ENCODE measurements around the gene ALOXE3. TPM values are rescaled to one million over a fixed set of nuclear protein-coding genes. Genes with fewer than 3 reads are reported as not detected.

Gene ALOXE3
- total RNA-seq, 1 donor from 2014 or later = not detected

DNA sequence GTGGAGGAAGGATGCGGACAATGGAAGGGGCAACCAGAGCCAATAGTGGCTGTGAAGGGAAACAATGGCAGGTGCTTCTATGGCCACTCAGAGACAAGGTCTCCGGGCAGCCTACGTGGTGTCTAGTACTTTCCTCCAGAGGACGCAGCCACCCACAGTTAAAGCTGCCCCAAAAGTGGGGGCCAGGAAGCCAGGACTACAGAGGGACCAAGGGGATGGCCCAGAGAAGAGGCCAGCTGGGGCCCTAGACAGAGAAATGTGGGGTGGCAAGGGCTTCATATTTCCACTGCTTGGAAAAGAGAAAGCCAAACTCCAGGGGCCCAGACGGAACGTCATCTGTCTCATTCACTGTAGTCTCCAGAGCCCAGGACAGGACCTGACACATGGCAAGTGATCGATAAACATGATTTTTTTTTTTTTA is 34.7 kb upstream of the ALOXE3 start:
- Histone ChIP-seq H3F3A (ENCODE audit: low read depth) (peaks cover 56% of the 10 kb centered on the region), H3K27me3 (no peaks in the 10 kb centered on the region), H3K4me2 (peak overlapping the region; percentile 92), H3K9me3 (ENCODE audit: low read depth) (no peaks in the 10 kb centered on the region), H3K79me2 (ENCODE audit: low read depth) (no peaks in the 10 kb centered on the region), H4K20me1 (ENCODE audit: low read depth) (peaks cover 18% of the 10 kb centered on the region), H3K9ac (no peak overlapping the region), H3K4me1 (peaks cover 18% of the 10 kb centered on the region), H3K27ac (no peak overlapping the region), H3K4me3 (no peak overlapping the region), H3K36me3 (no peaks in the 10 kb centered on the region), H2AFZ (replicated peaks) (no peak overlapping the region)
- Mint-ChIP-seq H3K4me3 (no peak overlapping the region), H3K27ac (peak overlapping the region; percentile 96), H3K9me3 (no peaks in the 10 kb centered on the region), H3K4me1 (peaks cover 21% of the 10 kb centered on the region), H3K36me3 (no peaks in the 10 kb centered on the region), H3K27me3 (ENCODE audit: insufficient read depth, low read depth) (peaks cover 13% of the 10 kb centered on the region)
- no peak for TF ChIP-seq EZH2phosphoT487 (IDR thresholded peaks at IDR 0.05)
- no peak for TF ChIP-seq EZH2 (IDR thresholded peaks at IDR 0.05)
- TF ChIP-seq, protein P1, sequence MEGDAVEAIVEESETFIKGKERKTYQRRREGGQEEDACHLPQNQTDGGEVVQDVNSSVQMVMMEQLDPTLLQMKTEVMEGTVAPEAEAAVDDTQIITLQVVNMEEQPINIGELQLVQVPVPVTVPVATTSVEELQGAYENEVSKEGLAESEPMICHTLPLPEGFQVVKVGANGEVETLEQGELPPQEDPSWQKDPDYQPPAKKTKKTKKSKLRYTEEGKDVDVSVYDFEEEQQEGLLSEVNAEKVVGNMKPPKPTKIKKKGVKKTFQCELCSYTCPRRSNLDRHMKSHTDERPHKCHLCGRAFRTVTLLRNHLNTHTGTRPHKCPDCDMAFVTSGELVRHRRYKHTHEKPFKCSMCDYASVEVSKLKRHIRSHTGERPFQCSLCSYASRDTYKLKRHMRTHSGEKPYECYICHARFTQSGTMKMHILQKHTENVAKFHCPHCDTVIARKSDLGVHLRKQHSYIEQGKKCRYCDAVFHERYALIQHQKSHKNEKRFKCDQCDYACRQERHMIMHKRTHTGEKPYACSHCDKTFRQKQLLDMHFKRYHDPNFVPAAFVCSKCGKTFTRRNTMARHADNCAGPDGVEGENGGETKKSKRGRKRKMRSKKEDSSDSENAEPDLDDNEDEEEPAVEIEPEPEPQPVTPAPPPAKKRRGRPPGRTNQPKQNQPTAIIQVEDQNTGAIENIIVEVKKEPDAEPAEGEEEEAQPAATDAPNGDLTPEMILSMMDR (IDR thresholded peaks at IDR 0.05) = no peak
- no peak for DNase-seq (ENCODE audit: low spot score)

- Histone ChIP-seq H3K36me3 (no peaks in the 10 kb centered on the region), H3K4me2 (peak within 1 kb of the TSS; percentile 92), H3K9ac (peak within 1 kb of the TSS; percentile 18), H3K27me3 (no peaks in the 10 kb centered on the region), H3K27ac (no peak within 1 kb of the TSS), H3K4me3 (peak within 1 kb of the TSS; percentile 69), H3K79me2 (ENCODE audit: low read depth) (no peaks in the 10 kb centered on the region), H4K20me1 (ENCODE audit: low read depth) (peaks cover 18% of the 10 kb centered on the region), H3F3A (ENCODE audit: low read depth) (peaks cover 48% of the 10 kb centered on the region), H3K4me1 (peaks cover 18% of the 10 kb centered on the region), H3K9me3 (ENCODE audit: low read depth) (no peaks in the 10 kb centered on the region), H2AFZ (replicated peaks) (no peak within 1 kb of the TSS)
- Mint-ChIP-seq H3K4me3 (no peak within 1 kb of the TSS), H3K9me3 (no peaks in the 10 kb centered on the region), H3K36me3 (no peaks in the 10 kb centered on the region), H3K4me1 (peaks cover 21% of the 10 kb centered on the region), H3K27ac (peak within 1 kb of the TSS; percentile 96), H3K27me3 (ENCODE audit: insufficient read depth, low read depth) (peaks cover 13% of the 10 kb centered on the region)
- DNase-seq (ENCODE audit: low spot score) = peak; percentile 96
- TF ChIP-seq EZH2phosphoT487 (IDR thresholded peaks at IDR 0.05) (no peak), EZH2 (IDR thresholded peaks at IDR 0.05) (no peak)
- TF ChIP-seq, protein P1 (IDR thresholded peaks at IDR 0.05) = no peak
Observed at GRCh38 chr17:8152112-8152775, 33.9 kb upstream of the ALOXE3 start, which contains the start of gene PER1. Gene PER1 (minus strand): TSS chr17:8152404. CDS start chr17:8150706, 1,698 bp downstream.

DNA sequence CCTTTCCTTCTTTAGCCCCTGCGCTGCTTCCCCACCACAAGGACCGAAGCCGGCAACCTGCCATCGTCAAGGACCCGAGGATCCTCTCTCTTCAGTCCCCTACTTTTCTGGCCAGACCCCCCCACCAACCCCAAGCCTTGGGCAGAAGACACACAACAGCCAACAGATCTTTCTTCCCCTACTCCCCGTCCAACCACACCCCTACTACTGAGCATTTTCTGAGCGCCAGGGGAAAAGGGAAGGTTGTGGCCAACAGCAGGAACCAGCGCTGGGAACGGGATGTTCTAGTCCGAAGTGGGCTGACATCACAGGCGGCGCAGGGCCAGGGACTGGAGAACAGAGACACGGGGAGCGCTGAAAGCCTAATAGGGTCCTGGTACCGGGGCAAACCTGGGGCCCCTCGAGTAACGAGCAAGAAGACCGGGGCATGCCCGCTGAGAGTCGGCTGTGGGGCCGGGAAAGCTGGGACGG is 33.4 kb upstream of the ALOXE3 start:
- TF ChIP-seq, protein P1 (IDR thresholded peaks at IDR 0.05) = no peak
- TF ChIP-seq EZH2 (IDR thresholded peaks at IDR 0.05) (no peak), EZH2phosphoT487 (IDR thresholded peaks at IDR 0.05) (no peak)
- H3K36me3 Mint-ChIP-seq = peaks cover 3% of the 10 kb centered on the region
- no peak overlapping the region for H3K4me3 Mint-ChIP-seq
- no peaks in the 10 kb centered on the region for H3K9me3 ChIP-seq (ENCODE audit: low read depth)
- H2AFZ ChIP-seq (replicated peaks) = no peak overlapping the region
- peaks cover 18% of the 10 kb centered on the region for H4K20me1 ChIP-seq (ENCODE audit: low read depth)
- DNase-seq (ENCODE audit: low spot score) = peak; percentile 66
- H3K4me2 ChIP-seq = peak overlapping the region; percentile 92
- no peaks in the 10 kb centered on the region for H3K9me3 Mint-ChIP-seq
- no peaks in the 10 kb centered on the region for H3K27me3 ChIP-seq
- H3K27ac Mint-ChIP-seq = peak overlapping the region; percentile 96
- peak overlapping the region; percentile 69 for H3K4me3 ChIP-seq
- peaks cover 18% of the 10 kb centered on the region for H3K4me1 ChIP-seq
- H3K9ac ChIP-seq = peak overlapping the region; percentile 18
- no peaks in the 10 kb centered on the region for H3K36me3 ChIP-seq
- peaks cover 42% of the 10 kb centered on the region for H3F3A ChIP-seq (ENCODE audit: low read depth)
- peaks cover 21% of the 10 kb centered on the region for H3K4me1 Mint-ChIP-seq
- no peaks in the 10 kb centered on the region for H3K79me2 ChIP-seq (ENCODE audit: low read depth)
- peaks cover 13% of the 10 kb centered on the region for H3K27me3 Mint-ChIP-seq (ENCODE audit: insufficient read depth, low read depth)
- no peak overlapping the region for H3K27ac ChIP-seq

Data from neural progenitor cell (in vitro differentiated cells).